ENCODE measurements around the gene DNAI1.

DNAI1 gene

GRCh38 chr9:34510497-34511468, 52.2 kb downstream of the DNAI1 start:
- Histone ChIP-seq H3K4me3 (ENCODE audit: low read depth in 1 of 2, low read length in 2 of 2) (no peak overlapping the region), H3K79me2 (ENCODE audit: insufficient read depth, low read length) (no peaks in the 10 kb centered on the region), H3K4me1 (ENCODE audit: insufficient read depth, low read length) (no peaks in the 10 kb centered on the region), H2AFZ (ENCODE audit: low read depth, low read length) (no peak overlapping the region), H3K27ac (ENCODE audit: low read length) (no peak overlapping the region), H3K27me3 (ENCODE audit: insufficient read depth, low read length, poor library complexity) (no peaks in the 10 kb centered on the region), H4K20me1 (ENCODE audit: insufficient read depth, low read length) (no peaks in the 10 kb centered on the region; the same call in 1 of the 2 replicates), H3K9me3 (ENCODE audit: insufficient read depth, low read length, severe bottlenecking) (no peaks in the 10 kb centered on the region), H3K9ac (ENCODE audit: low read depth, low read length) (no peak overlapping the region), H3K4me2 (ENCODE audit: insufficient read depth, low read length) (no peak overlapping the region), H3K36me3 (ENCODE audit: insufficient read depth, low read length) (no peaks in the 10 kb centered on the region)
- ATAC-seq (ENCODE audit: insufficient read depth, low read depth) (no peak), DNase-seq (no peak)
- no peak for TF ChIP-seq EZH2 (IDR thresholded peaks at IDR 0.05; ENCODE audit: borderline replicate concordance, low read depth, low read length, severe bottlenecking)
- TF ChIP-seq, protein P1, sequence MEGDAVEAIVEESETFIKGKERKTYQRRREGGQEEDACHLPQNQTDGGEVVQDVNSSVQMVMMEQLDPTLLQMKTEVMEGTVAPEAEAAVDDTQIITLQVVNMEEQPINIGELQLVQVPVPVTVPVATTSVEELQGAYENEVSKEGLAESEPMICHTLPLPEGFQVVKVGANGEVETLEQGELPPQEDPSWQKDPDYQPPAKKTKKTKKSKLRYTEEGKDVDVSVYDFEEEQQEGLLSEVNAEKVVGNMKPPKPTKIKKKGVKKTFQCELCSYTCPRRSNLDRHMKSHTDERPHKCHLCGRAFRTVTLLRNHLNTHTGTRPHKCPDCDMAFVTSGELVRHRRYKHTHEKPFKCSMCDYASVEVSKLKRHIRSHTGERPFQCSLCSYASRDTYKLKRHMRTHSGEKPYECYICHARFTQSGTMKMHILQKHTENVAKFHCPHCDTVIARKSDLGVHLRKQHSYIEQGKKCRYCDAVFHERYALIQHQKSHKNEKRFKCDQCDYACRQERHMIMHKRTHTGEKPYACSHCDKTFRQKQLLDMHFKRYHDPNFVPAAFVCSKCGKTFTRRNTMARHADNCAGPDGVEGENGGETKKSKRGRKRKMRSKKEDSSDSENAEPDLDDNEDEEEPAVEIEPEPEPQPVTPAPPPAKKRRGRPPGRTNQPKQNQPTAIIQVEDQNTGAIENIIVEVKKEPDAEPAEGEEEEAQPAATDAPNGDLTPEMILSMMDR (IDR thresholded peaks at IDR 0.05; ENCODE audit: borderline replicate concordance, extremely low read depth, low read length, poor library complexity, severe bottlenecking): no peak

DNA sequence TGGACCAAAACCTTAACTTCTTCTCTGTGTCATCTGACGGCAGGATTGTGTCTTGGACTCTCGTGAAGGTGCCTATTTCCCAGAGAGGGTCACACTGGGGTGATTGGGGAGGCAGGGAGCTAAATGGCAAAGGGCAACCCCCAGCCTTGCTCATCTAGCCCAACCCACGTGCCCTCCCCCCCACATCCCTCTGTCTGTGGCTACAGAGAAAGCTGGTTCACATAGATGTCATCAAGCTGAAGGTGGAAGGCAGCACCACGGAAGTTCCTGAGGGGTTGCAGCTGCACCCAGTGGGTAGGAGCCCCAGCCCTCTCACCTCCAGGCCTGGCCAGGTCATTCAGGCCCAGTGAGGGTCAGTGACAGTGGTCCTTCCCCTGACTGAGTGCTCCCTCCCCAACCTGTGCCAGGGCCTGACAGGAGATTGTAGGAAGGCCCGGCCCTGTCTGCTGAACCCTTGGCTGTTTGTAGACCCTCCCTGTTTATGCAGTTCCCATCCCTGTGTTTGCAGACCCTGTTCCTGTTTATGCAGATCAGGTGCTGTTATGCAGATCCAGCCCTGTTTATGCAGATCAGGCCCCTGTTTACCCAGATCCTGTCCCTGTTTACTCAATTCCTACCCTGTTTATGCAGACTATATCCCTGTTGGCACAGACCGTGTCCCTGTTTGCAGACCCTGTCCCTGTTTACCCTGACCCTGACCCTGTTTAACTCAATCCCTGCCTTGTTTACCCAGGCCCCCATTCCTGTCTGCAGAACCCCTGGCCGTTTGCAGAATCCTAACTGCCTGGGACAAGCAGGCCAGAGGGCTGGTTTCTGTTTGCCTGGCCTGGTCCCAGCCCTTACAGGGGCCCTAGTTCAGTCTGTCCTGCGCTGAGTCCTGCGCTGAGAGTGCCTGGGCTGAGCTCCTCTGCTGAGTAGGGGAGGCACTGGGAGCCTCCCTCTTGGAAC, 53.8 kb downstream of the DNAI1 start:
- no peaks in the 10 kb centered on the region for H3K4me1 ChIP-seq (ENCODE audit: insufficient read depth, low read length)
- no peak for ATAC-seq (ENCODE audit: insufficient read depth, low read depth)
- H3K27me3 ChIP-seq (ENCODE audit: insufficient read depth, low read length, poor library complexity): peaks cover 6% of the 10 kb centered on the region
- H3K36me3 ChIP-seq (ENCODE audit: insufficient read depth, low read length): no peaks in the 10 kb centered on the region
- H3K9ac ChIP-seq (ENCODE audit: low read depth, low read length): no peak overlapping the region
- DNase-seq: no peak
- H3K4me3 ChIP-seq (ENCODE audit: low read depth in 1 of 2, low read length in 2 of 2): no peak overlapping the region
- H3K4me2 ChIP-seq (ENCODE audit: insufficient read depth, low read length): no peak overlapping the region
- H3K27ac ChIP-seq (ENCODE audit: low read length): no peak overlapping the region
- H3K79me2 ChIP-seq (ENCODE audit: insufficient read depth, low read length): no peaks in the 10 kb centered on the region
- no peak overlapping the region for H2AFZ ChIP-seq (ENCODE audit: low read depth, low read length)
- H3K9me3 ChIP-seq (ENCODE audit: insufficient read depth, low read length, severe bottlenecking): no peaks in the 10 kb centered on the region
- TF ChIP-seq, protein P1 (IDR thresholded peaks at IDR 0.05; ENCODE audit: borderline replicate concordance, extremely low read depth, low read length, poor library complexity, severe bottlenecking): no peak
- no peak for TF ChIP-seq EZH2 (IDR thresholded peaks at IDR 0.05; ENCODE audit: borderline replicate concordance, low read depth, low read length, severe bottlenecking)
- H4K20me1 ChIP-seq (ENCODE audit: insufficient read depth, low read length): no peaks in the 10 kb centered on the region

DNA sequence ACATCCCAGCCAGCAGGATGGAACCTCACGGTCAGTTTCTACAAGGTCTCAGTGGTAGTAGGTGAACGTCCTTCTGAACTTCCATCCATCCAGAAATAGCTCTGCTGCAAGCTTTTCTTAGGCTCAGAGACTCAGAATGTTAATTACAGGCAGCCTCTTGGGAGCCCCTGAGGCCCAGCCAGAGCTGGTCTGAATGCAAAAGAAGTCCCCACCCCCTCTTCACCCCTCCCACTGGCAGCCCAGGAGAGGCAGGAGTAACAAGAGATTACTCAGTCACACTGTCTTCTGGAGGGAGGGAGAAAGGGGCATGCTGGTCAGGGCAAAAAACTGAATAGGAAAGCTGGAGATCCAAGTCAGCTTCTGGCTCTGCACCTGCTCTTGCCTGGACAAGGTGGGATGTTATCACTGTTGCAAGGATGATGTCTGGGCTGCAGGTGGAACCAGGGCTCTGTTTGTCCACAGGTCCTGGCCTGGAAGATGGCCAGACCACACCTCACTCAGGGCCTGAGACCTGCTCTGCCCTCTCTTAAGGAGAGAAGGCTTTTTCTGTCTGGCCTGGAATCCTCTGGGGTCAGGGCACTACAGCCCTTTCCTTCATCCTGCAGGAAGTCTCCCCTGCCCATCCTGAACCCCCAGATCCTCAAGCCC, 55.1 kb downstream of the DNAI1 start:
- Histone ChIP-seq H3K4me3 (ENCODE audit: low read depth in 1 of 2, low read length in 2 of 2) (no peak overlapping the region), H3K36me3 (ENCODE audit: insufficient read depth, low read length) (no peaks in the 10 kb centered on the region), H3K27me3 (ENCODE audit: insufficient read depth, low read length, poor library complexity) (peaks cover 6% of the 10 kb centered on the region), H2AFZ (ENCODE audit: low read depth, low read length) (no peak overlapping the region), H4K20me1 (ENCODE audit: insufficient read depth, low read length) (no peaks in the 10 kb centered on the region), H3K9me3 (ENCODE audit: insufficient read depth, low read length, severe bottlenecking) (no peaks in the 10 kb centered on the region), H3K4me1 (ENCODE audit: insufficient read depth, low read length) (no peaks in the 10 kb centered on the region), H3K27ac (ENCODE audit: low read length) (no peak overlapping the region), H3K79me2 (ENCODE audit: insufficient read depth, low read length) (no peaks in the 10 kb centered on the region), H3K4me2 (ENCODE audit: insufficient read depth, low read length) (no peak overlapping the region), H3K9ac (ENCODE audit: low read depth, low read length) (no peak overlapping the region)
- ATAC-seq (ENCODE audit: insufficient read depth, low read depth) (no peak), DNase-seq (no peak)
- TF ChIP-seq, protein P1 (IDR thresholded peaks at IDR 0.05; ENCODE audit: borderline replicate concordance, extremely low read depth, low read length, poor library complexity, severe bottlenecking): no peak
- TF ChIP-seq EZH2 (IDR thresholded peaks at IDR 0.05; ENCODE audit: borderline replicate concordance, low read depth, low read length, severe bottlenecking): no peak

All from DND-41 (cell line).